ENCODE measurements around the gene PTPRN2. TPM values are rescaled to one million over a fixed set of nuclear protein-coding genes. Genes with fewer than 3 reads are reported as not detected.

The PTPRN2 gene
- total and polyA plus RNA-seq, 2 of the 8 experiments (the other 6 are each of a cell fraction or from before 2014, with no cell fraction given): 2.6 to 4.5 TPM

- Histone ChIP-seq H3K9ac (replicated peaks in 1 of 4; ENCODE audit: extremely low read depth in 1 of 4, low read depth in 3 of 4, low read length in 3 of 4) (no peak overlapping the region), H2BK12ac (ENCODE audit: low read depth, low read length) (no peak overlapping the region), H2BK120ac (replicated peaks; ENCODE audit: low read depth, low read length) (no peak overlapping the region), H3K4ac (replicated peaks; ENCODE audit: insufficient read length, low read depth, low read length) (no peak overlapping the region), H3K4me2 (ENCODE audit: insufficient read depth in 1 of 2, low read depth in 2 of 2, low read length in 2 of 2) (no peak overlapping the region), H4K20me1 (replicated peaks in 1 of 2; ENCODE audit: control insufficient read depth in 1 of 2, insufficient read depth in 2 of 2, low read length in 2 of 2) (no peaks in the 10 kb centered on the region), H3K23ac (ENCODE audit: insufficient read length) (no peak overlapping the region), H3K27me3 (replicated peaks in 1 of 4; ENCODE audit: control insufficient read depth in 3 of 4, extremely low read depth in 1 of 4, insufficient read depth in 3 of 4, low read length in 3 of 4) (no peaks in the 10 kb centered on the region), H2BK20ac (ENCODE audit: low read length) (no peak overlapping the region), H3K79me2 (ENCODE audit: control insufficient read depth in 1 of 2, insufficient read depth in 2 of 2, low read length in 2 of 2) (no peaks in the 10 kb centered on the region), H4K5ac (ENCODE audit: insufficient read length, low read depth, low read length) (no peak overlapping the region), H3K79me1 (ENCODE audit: low read depth, low read length) (no peaks in the 10 kb centered on the region), H3K4me3 (ENCODE audit: extremely low read depth in 1 of 4, insufficient read depth in 2 of 4, low read depth in 3 of 4, low read length in 4 of 4) (no peak overlapping the region), H4K8ac (ENCODE audit: extremely low read depth, insufficient read depth, low read length) (no peak overlapping the region), H3K18ac (ENCODE audit: extremely low read depth, low read length) (no peak overlapping the region), H2AK5ac (ENCODE audit: low read depth, low read length) (no peak overlapping the region), H3K4me1 (replicated peaks in 1 of 4; ENCODE audit: control insufficient read depth in 3 of 4, insufficient read depth in 4 of 4, low read length in 3 of 4) (peaks cover 0 to 6% (median 1%) of the 10 kb centered on the region in 4 experiments; a peak in 2 of 7 replicates), H2BK5ac (ENCODE audit: low read depth, low read length) (no peak overlapping the region), H3K36me3 (ENCODE audit: control insufficient read depth in 2 of 4, insufficient read depth in 4 of 4, low read length in 3 of 4) (no peaks in the 10 kb centered on the region), H2AFZ (ENCODE audit: low read length) (no peak overlapping the region), H3K14ac (ENCODE audit: insufficient read length) (no peak overlapping the region), H2BK15ac (ENCODE audit: low read length) (no peak overlapping the region), H3K23me2 (ENCODE audit: low read depth, low read length) (no peaks in the 10 kb centered on the region), H4K91ac (replicated peaks; ENCODE audit: insufficient read length, low read length) (no peak overlapping the region), H3K9me3 (ENCODE audit: insufficient read depth in 2 of 2, low read depth in 1 of 2, low read length in 1 of 2) (no peaks in the 10 kb centered on the region), H3K27ac (ENCODE audit: low read depth, low read length) (no peak overlapping the region), H3K56ac (replicated peaks; ENCODE audit: insufficient read length, low read depth, low read length) (no peak overlapping the region)
- no peak for FAIRE-seq
- DNase-seq (ENCODE audit: low read depth in 1 of 2, low spot score in 2 of 2): no peak
- CTCF ChIA-PET (ENCODE audit: partially characterized antibody): interaction anchor here (0.9 to 1.0 kb wide), 4 partner anchors 15 to 147 kb away, joined by 3 to 4 read pairs (median 3); no protein-coding TSS in a partner anchor
- 92% methylated on average over 10 of the region's 11 CpGs; no CpG with 5 or more reads in 1 of the 2 experiments for WGBS, 2 experiments (ENCODE audit: extremely low coverage in 1 of 2, insufficient coverage in 1 of 2, insufficient read length in 1 of 2, insufficient replicate concordance in 2 of 2, low coverage in 1 of 2, low lambda C conversion rate in 2 of 2, missing lambda C conversion rate in 1 of 2)
- POLR2A ChIA-PET (ENCODE audit: partially characterized antibody): interaction anchor here (0.8 kb wide), 1 partner anchor 24 kb away, joined by 5 read pairs; no protein-coding TSS in a partner anchor
- TF ChIP-seq BACH1 (IDR thresholded peaks at IDR 0.05; ENCODE audit: low read length): no peak
- TF ChIP-seq CHD1 (IDR thresholded peaks at IDR 0.05; ENCODE audit: low read depth, low read length): no peak
Observed at GRCh38 chr7:158543840-158544239, 43.8 kb downstream of the PTPRN2 start.

Measured in H1 (cell line).